PC-9 (cell line): ENCODE data around the gene ZBTB8B. TPM values are rescaled to one million over a fixed set of nuclear protein-coding genes. Genes with fewer than 3 reads are reported as not detected.
A peak's percentile ranks its signal among the peaks of the same experiment; 100 is the strongest.

Source experiments
- BruUV-seq: library from RNA; stranded (reverse); fragments of 400-500 nt; replicated peaks from 2 replicates; lab custom pipeline; 2021; lab: Mats Ljungman, UMichigan
- CTCF ChIA-PET: fragments of 300-600 bp; sonication (Branson Sonifier 250); formaldehyde crosslinking; loops from one replicate; lab custom pipeline; 2022; ENCODE audit warnings: antibody characterized with exemption; lab: Charles Lee
- POLR2A ChIA-PET: fragments of 300-600 bp; sonication (Branson Sonifier 250); formaldehyde crosslinking; loops from one replicate; lab custom pipeline; 2022; ENCODE audit warnings: antibody characterized with exemption; ENCODE audit not compliant: unreplicated experiment; lab: Charles Lee
- DNase-seq, 2 experiments: peaks; one replicate each; pipeline versions ENCODE4 v3.0.0 to v3.0.0-alpha.2; 2015 to 2022; ENCODE audit warnings: mixed read lengths in 1 of 2
- H2AFZ ChIP-seq: fragments of 200-600 bp; sonication (generic); 2 replicates; pipeline ENCODE4 v1.8.1; 2017; ENCODE audit warnings: antibody characterized with exemption
- H3F3A ChIP-seq: fragments of 200-600 bp; sonication (generic); 2 replicates; pipeline ENCODE4 v1.8.1; 2017; ENCODE audit warnings: antibody characterized with exemption, mild to moderate bottlenecking, low read depth; ENCODE audit not compliant: insufficient read depth
- H3K27ac ChIP-seq: fragments of 200-600 bp; sonication (generic); 2 replicates; pipeline ENCODE4 v1.6.1; 2016; ENCODE audit warnings: mixed run types
- H3K27me3 ChIP-seq: fragments of 200-600 bp; sonication (generic); 2 replicates; pipeline ENCODE4 v1.6.1; 2016; ENCODE audit warnings: low read depth, mixed run types; ENCODE audit not compliant: insufficient read depth
- H3K36me3 ChIP-seq: fragments of 200-600 bp; sonication (generic); 2 replicates; pipeline ENCODE4 v1.6.1; 2016; ENCODE audit warnings: low read depth, mixed run types
- H3K4me1 ChIP-seq: fragments of 200-600 bp; sonication (generic); replicated peaks from 2 replicates; pipeline ENCODE4 v1.6.1; 2016; ENCODE audit warnings: mixed run types; ENCODE audit not compliant: insufficient read depth
- H3K4me2 ChIP-seq: fragments of 200-600 bp; sonication (generic); 2 replicates; pipeline ENCODE4 v1.6.1; 2017; ENCODE audit warnings: mixed run types
- H3K4me3 ChIP-seq: fragments of 200-600 bp; sonication (generic); 2 replicates; pipeline ENCODE4 v1.6.1; 2016; ENCODE audit warnings: mixed run types
- H3K79me2 ChIP-seq: fragments of 200-600 bp; sonication (generic); 2 replicates; pipeline ENCODE4 v1.6.1; 2017; ENCODE audit warnings: low read depth, mixed run types
- H3K9me2 ChIP-seq: fragments of 200-600 bp; sonication (generic); 2 replicates; pipeline ENCODE4 v1.8.1; 2017; ENCODE audit warnings: mild to moderate bottlenecking; ENCODE audit not compliant: insufficient read depth
- H3K9me3 ChIP-seq: fragments of 200-600 bp; sonication (generic); 2 replicates; pipeline ENCODE4 v1.8.1; 2016; ENCODE audit warnings: low read depth; ENCODE audit not compliant: insufficient read depth
- H4K20me1 ChIP-seq: fragments of 200-600 bp; sonication (generic); 2 replicates; pipeline ENCODE4 v1.8.1; 2017; ENCODE audit not compliant: insufficient read depth
- EZH2 ChIP-seq: fragments of 200-600 bp; sonication (generic); IDR thresholded peaks from 2 replicates; pipeline ENCODE4 v1.8.0; 2017; ENCODE audit warnings: antibody characterized with exemption, low read depth
- intact Hi-C: fragments of 100-400 bp; cut with micrococcal nuclease; formaldehyde crosslinking; loops from one replicate; pipeline ENCODE4 v1.10.0; 2022; ENCODE audit not compliant: unreplicated experiment
- total RNA-seq: library from RNA; stranded (reverse); gene quantifications from 2 replicates; pipeline ENCODE4 v1.2.3, GENCODE V29; 2021
- TF ChIP-seq, protein P1 (sequence below): fragments of 200-600 bp; sonication (generic); conservative IDR thresholded peaks from 2 replicates; pipeline ENCODE4 v1.6.1; 2017; ENCODE audit warnings: mixed run types, antibody characterized with exemption, mild to moderate bottlenecking, moderate library complexity

ZBTB8B gene
- total RNA-seq, 1 experiment from 2014 or later, result 0.09 TPM

DNA sequence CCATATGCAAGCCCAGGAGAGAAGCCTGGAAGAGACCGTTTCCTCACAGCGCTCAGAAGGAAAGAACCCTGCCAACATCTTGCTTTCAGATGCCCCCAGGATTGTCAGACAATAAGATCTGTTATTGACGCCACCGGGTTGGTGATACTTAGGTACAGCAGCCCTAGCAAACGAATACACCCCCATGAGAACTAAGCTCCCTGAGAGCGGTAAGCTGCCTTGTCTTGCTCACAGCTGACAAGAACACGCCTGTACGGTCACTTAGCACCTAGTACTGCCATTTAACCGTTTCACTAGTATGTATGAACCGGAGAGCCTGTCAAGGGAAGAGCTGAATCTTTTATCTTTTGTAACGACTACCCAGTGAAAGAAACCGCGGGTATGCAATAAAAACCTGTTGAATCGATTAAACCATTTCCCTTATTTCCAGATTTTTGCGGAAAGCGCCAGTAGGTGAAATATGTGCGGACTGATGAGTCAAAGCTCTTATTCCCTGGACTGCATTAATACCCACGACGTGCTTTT is 619 bp upstream of the ZBTB8B start:
- H3K4me2 ChIP-seq, result no peak overlapping the region
- peaks cover 6% of the 10 kb centered on the region; the same call in 1 of the 2 replicates for H3K9me3 ChIP-seq
- intact Hi-C loops, result no loop called here
- no peak for DNase-seq
- H2AFZ ChIP-seq, result no peak overlapping the region
- BruUV-seq, result no TSS peak
- peaks cover 46% of the 10 kb centered on the region for H3K27me3 ChIP-seq
- H3K4me1 ChIP-seq, result no peaks in the 10 kb centered on the region
- no peaks in the 10 kb centered on the region for H3K9me2 ChIP-seq
- H3F3A ChIP-seq, result no peaks in the 10 kb centered on the region
- no peak overlapping the region for H3K4me3 ChIP-seq
- H3K79me2 ChIP-seq, result no peaks in the 10 kb centered on the region
- no peaks in the 10 kb centered on the region for H4K20me1 ChIP-seq
- ChIA-PET POLR2A (no interaction called here), CTCF (interaction anchor here (0.7 kb wide), 1 partner anchor 423 kb away, joined by 3 read pairs; no protein-coding TSS in a partner anchor)
- H3K36me3 ChIP-seq, result no peaks in the 10 kb centered on the region
- TF ChIP-seq, protein P1, sequence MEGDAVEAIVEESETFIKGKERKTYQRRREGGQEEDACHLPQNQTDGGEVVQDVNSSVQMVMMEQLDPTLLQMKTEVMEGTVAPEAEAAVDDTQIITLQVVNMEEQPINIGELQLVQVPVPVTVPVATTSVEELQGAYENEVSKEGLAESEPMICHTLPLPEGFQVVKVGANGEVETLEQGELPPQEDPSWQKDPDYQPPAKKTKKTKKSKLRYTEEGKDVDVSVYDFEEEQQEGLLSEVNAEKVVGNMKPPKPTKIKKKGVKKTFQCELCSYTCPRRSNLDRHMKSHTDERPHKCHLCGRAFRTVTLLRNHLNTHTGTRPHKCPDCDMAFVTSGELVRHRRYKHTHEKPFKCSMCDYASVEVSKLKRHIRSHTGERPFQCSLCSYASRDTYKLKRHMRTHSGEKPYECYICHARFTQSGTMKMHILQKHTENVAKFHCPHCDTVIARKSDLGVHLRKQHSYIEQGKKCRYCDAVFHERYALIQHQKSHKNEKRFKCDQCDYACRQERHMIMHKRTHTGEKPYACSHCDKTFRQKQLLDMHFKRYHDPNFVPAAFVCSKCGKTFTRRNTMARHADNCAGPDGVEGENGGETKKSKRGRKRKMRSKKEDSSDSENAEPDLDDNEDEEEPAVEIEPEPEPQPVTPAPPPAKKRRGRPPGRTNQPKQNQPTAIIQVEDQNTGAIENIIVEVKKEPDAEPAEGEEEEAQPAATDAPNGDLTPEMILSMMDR, result no peak
- no peak for TF ChIP-seq EZH2
- H3K27ac ChIP-seq, result no peak overlapping the region

DNA sequence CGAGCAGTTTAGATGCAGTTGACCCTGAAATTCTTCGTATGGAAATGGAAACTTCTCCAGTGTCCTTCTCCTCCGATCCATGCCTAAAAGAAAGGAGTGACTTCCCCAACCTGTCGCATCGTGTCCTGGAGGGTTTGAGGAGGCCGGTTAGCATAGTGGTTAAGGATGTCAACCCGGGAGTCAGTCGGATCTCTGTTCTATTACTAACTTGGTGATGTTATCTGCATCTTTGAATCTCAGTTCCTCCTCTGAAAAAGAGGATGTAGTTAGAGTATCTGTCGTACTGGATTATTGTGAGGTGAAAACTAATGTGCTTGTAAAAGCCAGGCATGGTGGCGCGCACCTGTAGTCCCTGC is 684 bp downstream of the ZBTB8B start:
- H2AFZ ChIP-seq, result no peak overlapping the region
- no peaks in the 10 kb centered on the region for H4K20me1 ChIP-seq
- peak overlapping the region; percentile 52; the same call in 1 of the 2 replicates for H3K4me2 ChIP-seq
- intact Hi-C loops, result no loop called here
- H3F3A ChIP-seq, result no peaks in the 10 kb centered on the region
- TF ChIP-seq, protein P1, result no peak
- H3K27me3 ChIP-seq, result peaks cover 51% of the 10 kb centered on the region
- no peaks in the 10 kb centered on the region for H3K79me2 ChIP-seq
- no peaks in the 10 kb centered on the region for H3K4me1 ChIP-seq
- BruUV-seq, result no TSS peak
- H3K4me3 ChIP-seq, result no peak overlapping the region; the same call in 1 of the 2 replicates
- H3K27ac ChIP-seq, result no peak overlapping the region
- ChIA-PET POLR2A (no interaction called here), CTCF (no interaction called here)
- no peaks in the 10 kb centered on the region for H3K9me3 ChIP-seq
- no peaks in the 10 kb centered on the region for H3K9me2 ChIP-seq
- DNase-seq, result no peak
- no peaks in the 10 kb centered on the region for H3K36me3 ChIP-seq

DNA sequence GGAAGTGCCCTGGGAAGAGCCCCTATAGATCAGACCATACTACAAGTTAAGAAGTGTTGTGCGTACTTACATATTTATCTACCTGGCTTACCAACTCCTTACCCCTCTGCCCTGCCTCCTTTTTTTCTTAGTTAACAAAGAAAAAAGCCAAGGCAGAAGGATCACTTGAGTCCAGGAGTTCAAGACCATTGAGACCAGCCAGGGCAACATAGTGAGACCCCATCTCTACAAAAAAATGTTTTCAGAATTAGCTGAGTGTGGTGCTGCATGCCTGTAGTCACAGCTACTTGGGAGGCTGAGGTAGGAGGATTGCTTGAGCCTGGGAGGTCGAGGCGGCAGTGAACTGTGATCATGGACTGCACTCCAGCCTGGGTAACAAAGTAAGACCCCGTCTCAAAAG is 1.9 kb downstream of the ZBTB8B start:
- CTCF ChIA-PET, result no interaction called here
- POLR2A ChIA-PET, result no interaction called here

More for the DNA sequence above, 1.9 kb downstream of the ZBTB8B start:
- Histone ChIP-seq H3K9me2 (no peaks in the 10 kb centered on the region), H3K4me3 (no peak overlapping the region), H3K4me2 (no peak overlapping the region), H3K9me3 (no peaks in the 10 kb centered on the region), H2AFZ (no peak overlapping the region), H3K79me2 (no peaks in the 10 kb centered on the region), H3K4me1 (no peaks in the 10 kb centered on the region), H3K27me3 (peaks cover 51% of the 10 kb centered on the region), H4K20me1 (no peaks in the 10 kb centered on the region), H3K36me3 (no peaks in the 10 kb centered on the region), H3K27ac (no peak overlapping the region), H3F3A (no peaks in the 10 kb centered on the region)
- no TSS peak for BruUV-seq
- intact Hi-C loops, result no loop called here
- TF ChIP-seq, protein P1, result no peak
- no peak for TF ChIP-seq EZH2
- no peak for DNase-seq
